Stimulated activated CD4-positive, alpha-beta T cell treated with anti-CD3 and anti-CD28 coated beads, Interleukin-15, amount 100 ng/mL, for 1 hour (primary cell): Measurements from ENCODE around the gene SLC6A13.

Experiments used
- DNase-seq, 2 donors: peaks; one replicate each; pipeline ENCODE4 v3.0.0-alpha.2; 2020; ENCODE audit warnings: low read depth in 1 of 2, low spot score in 1 of 2

SLC6A13 gene

GRCh38 chr12:179885-180284, 82.8 kb downstream of the SLC6A13 start:
- DNase-seq: no peak

GRCh38 chr12:179131-179884, 83.3 kb downstream of the SLC6A13 start:
- no peak for DNase-seq

- no peak for DNase-seq
Measured at GRCh38 chr12:178829-179109, 83.9 kb downstream of the SLC6A13 start.

GRCh38 chr12:177980-178828, 84.4 kb downstream of the SLC6A13 start:
- DNase-seq: no peak

- no peak for DNase-seq
Measured at GRCh38 chr12:177336-177979, 85.2 kb downstream of the SLC6A13 start.

- no peak for DNase-seq
Measured at GRCh38 chr12:176321-177181, 86.1 kb downstream of the SLC6A13 start.

GRCh38 chr12:175759-176158, 86.9 kb downstream of the SLC6A13 start:
- no peak for DNase-seq

GRCh38 chr12:175250-175649, 87.4 kb downstream of the SLC6A13 start:
- no peak for DNase-seq

- no peak for DNase-seq
Measured at GRCh38 chr12:174596-174995, 88.0 kb downstream of the SLC6A13 start.

GRCh38 chr12:174124-174523, 88.5 kb downstream of the SLC6A13 start:
- no peak for DNase-seq

- DNase-seq: no peak
Measured at GRCh38 chr12:172732-173161, 89.9 kb downstream of the SLC6A13 start.

GRCh38 chr12:171743-172676, 90.6 kb downstream of the SLC6A13 start:
- no peak for DNase-seq

GRCh38 chr12:171276-171675, 91.4 kb downstream of the SLC6A13 start:
- no peak for DNase-seq
